Eye (tissue), 1 donor: Measurements from ENCODE around the gene FHL5.
"Not testable (repeated sequence)": the region's sequence is repeated elsewhere in the genome, so short reads cannot be mapped to it uniquely, and the experiment has no call there.

Experiments
- DNase-seq: peaks from one replicate; pipeline ENCODE4 v3.0.0-alpha.2; 2015

Gene FHL5

DNA sequence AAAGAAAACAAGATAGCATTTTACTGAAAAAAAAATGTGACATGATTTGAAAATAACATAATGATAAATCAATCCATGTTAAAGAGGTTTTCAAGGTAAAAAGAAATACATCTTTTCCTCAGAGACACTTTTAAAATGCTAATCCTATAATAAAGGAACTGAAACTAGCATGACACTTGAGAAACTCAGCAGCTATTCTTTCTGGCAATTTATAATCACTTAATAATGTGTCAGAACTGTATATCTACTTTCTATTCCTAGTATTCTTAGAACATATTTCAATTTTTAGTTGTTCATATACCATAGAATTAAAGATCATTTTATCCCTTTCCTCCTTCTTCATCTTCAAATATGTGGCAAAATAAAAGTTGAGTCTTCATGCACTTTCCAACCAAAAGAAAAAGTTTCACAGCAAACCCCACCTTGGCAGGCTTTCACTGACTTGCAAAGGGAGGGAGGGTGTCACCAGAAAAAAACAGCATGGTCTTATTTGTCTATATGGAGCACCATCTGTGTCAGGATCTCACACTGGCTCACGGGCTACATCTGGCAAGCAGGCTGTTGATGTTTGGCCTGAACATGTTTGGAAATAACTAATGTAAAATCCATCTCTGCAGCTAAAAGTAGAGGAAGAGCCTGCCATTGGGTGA lies 48.5 kb downstream of the FHL5 start:
- no peak for DNase-seq

DNA sequence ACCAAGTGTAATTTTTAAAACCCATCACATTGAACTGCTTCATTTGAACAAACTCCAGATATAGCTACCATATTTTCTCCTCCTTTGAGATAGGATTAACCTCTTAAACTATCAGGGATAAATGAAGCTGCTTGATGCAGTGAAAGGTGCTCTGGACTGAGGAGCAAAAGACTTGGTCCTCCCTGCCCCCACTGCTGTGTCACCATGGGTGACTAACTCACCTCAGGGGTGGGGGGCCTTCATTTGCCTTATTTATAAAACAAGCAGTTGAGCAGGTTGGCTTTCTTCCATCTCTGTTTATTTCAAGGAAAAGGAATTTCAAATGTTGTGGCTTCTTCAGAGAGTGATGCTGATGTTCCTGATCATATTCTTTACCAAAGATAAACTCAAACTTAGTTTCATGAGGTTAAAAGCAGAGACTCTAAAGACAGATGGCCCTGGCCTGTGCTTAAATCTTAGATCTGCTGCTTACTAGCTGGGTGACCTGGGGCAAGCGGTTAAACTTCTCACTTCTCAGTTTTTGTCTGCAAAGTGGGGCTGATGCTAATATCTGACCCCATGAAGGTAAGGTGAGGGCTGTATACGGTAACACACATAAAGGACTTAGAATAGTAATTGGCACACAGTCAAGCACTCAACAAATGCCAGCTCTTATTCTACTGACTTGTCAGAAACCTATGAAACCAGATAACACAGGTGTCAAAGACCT lies 50.5 kb downstream of the FHL5 start:
- DNase-seq, result no peak

DNA sequence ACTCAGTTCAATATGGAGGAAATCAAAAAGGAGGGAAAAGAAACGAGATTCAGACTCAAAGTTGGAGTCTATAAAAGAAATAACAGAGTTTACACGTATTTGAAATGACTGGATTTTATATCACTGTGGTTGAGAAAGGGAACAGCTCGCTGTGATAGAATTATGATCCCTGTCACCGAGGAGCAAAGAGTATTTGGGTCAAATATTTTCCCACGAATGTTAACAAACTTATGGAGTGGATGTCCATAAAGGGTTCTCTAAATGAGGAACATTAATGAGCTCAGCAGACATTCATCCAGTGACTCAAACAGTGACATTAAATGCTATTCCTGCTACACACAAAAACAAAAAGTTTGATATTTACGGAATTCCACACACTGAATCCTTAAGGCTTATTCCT lies 57.9 kb downstream of the FHL5 start:
- DNase-seq, result no peak

DNA sequence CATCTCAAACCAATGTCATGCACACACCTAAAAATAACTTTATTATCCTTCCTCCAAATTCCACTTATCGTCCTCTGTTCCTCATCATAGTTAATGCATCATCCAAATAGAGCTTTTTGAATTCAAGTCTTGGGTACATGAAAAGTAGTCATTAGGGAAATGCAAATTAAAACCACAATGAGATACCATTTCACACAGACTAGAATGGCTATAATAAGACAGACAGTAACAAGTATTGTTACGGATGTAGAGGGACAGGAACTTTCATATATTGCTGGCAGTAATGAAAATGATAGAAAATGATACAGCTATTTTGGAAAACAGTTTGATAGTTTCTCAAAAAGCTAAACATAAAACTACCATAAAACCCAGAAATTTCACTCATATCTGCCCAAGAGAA lies 59.1 kb downstream of the FHL5 start:
- DNase-seq, result no peak

DNA sequence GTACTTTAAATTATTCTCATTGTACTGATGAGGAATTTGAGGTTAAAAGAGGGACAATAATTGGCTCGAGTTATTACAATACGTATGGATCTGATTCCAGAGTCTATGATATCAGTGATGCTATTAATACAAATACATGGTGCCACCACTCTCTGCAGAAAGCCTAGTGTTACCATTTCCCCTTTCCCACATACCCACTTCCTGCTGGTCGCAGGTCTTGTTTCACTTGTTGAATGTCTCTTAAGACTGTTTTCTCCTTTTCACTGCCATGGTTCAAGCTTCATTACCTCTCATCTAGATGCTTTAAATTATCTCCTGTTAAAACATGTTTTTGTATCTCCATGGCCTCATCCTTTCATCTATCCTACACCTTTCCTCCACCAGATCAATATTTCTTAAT lies 62.0 kb downstream of the FHL5 start:
- no peak for DNase-seq

DNA sequence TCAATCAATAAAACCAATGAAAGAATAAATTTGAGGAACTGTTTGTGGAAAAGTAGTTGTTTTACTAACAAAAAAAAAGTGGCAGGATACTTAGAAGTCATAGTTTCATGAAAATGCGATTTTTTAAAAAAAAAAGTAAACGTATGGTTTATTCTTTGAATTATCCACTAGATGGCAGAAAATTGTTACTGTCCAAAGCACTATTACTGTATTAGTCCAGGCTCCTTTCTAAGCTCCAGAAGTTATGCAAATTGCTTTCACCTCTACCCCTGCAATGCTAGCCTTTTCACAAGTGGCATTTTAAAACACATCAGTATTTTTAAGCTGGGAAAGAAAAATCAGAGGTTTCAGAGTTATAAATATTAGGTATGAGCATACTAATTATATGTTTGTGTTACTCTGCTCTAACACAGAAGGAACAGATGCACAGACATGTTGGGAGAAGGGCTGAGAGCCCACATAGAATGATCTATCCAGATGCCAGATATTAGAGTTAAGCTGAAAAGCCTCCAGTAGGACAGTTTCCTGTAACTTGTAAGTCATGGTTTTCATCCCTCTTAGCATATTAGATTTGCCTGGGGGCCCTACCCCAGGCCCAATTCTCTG lies 63.9 kb downstream of the FHL5 start:
- peak; percentile 55 for DNase-seq

DNA sequence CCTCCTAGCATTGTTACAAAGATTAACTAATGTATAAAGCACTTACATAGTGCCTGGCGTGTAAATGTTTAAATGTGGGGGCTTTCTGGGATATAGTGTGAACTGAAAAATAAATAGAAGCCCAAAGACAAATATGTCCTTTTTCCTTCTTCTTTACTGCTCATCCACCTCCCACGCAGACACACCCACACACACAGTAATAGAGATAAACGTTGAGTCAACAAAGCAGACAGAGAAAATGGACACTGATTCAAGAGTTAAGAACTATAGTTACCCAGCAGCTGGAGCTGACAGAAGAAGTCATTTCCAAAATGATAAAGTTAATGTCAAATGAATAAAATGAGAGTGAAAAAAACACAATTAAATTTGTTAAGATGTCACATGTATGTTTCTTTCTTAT lies 68.3 kb downstream of the FHL5 start:
- no peak for DNase-seq

DNA sequence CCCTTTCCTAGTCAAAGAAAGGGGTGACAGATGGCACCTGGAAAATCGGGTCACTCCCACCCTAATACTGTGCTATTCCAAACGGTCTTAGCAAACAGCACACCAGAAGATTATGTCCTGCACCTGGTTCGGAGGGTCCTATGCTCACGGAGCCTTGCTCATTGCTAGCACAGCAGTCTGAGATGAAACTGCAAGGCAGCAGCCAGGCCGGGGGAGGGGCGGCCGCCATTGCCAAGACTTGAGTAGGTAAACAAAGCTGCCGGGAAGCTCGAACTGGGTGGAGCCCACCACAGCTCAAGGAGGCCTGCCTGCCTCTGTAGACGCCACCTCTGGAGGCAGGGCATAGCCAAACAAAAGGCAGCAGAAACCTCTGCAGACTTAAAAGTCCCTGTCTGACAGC lies 75.1 kb downstream of the FHL5 start:
- DNase-seq, result not testable (repeated sequence)

DNA sequence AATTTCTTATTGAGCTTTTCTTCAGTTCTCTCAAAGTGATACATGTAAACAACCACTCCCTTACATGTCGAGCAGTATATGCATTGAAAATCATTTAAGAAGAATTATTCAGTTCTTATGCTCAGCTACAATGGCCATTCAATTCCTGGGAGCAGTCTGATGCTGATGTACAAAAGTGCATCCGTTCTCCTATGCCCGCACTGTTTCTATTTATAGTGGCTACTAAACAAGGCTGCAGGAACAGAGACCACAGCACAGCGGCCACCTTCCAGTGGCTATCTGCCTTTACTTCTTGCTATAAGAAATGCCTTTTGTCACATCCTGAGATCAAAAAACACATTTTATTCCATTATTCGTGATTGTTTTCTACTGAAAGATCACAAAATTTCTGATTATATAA lies 82.2 kb downstream of the FHL5 start:
- no peak for DNase-seq

DNA sequence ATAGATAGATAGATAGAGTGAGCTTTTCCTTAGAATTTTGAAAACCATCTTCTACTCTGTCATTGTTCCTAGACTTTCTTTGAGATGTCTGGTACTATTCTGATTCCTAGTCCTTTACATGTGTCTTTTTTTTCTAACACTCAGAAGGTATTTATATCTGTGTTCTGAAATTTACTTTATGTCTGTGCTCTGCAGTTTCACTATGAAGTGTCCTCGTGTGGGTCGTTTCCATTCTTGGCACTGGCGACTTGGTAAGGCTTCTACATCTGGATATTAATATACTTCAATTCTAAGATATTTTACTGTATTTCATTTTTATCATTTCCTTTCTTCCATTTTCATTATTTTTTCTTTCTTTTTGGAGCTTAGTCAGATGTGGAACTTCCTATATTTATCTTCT lies 87.0 kb downstream of the FHL5 start:
- DNase-seq, result no peak

DNA sequence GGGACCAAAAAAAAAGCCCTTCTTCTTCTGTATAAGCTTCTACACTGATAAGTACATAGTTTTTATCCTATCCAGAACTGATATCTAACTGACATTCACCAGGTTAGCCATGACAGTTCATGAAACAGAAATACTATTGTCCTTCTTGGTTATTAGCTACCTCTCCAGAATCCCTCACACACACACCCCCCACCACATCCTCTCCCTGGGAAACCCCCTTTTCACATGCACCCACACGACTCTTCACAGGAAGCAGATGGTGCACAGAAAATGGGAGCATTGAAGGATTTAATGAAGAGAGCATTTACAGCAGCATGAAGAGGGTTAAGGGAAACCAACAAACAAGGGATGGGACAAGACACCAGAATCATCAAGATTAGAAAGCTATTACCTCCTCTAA lies 88.9 kb downstream of the FHL5 start:
- DNase-seq, result no peak

DNA sequence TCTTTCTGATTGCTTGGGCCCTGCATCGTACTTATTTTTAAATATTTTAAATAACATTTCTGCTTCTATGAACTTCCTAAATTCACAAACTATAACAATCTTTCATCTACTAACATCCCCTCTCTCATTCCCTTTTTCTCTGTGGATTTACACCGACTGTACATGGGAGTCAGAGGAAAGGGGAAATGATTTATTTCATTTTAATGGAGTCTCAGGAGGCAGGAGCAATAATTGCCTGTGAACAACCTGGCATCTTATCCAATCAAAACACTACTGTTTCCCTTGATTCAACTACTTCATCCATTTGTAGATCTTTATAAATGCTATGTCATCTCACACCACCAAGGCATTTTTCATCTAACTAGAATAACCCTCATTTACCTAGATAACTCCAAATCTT lies 89.6 kb downstream of the FHL5 start:
- DNase-seq, result no peak

DNA sequence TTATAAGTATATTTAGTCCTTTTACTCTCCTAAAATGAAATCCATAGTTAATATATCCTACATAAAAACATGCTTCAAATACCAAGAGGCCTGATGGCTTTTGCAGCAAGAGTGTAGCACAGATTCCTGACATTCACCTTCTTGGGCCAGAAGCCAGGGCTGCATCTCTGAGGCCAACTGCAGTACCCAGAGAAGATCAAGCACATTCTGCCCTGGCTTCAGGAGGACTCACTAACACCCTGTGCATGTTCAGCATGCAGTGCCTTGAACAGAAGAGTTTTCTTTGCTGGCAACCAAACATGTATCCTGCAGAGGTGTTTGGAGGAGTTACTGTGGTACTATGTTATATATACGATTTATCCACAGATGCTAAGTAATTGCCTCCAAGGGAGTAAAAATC lies 90.3 kb downstream of the FHL5 start:
- DNase-seq, result no peak

DNA sequence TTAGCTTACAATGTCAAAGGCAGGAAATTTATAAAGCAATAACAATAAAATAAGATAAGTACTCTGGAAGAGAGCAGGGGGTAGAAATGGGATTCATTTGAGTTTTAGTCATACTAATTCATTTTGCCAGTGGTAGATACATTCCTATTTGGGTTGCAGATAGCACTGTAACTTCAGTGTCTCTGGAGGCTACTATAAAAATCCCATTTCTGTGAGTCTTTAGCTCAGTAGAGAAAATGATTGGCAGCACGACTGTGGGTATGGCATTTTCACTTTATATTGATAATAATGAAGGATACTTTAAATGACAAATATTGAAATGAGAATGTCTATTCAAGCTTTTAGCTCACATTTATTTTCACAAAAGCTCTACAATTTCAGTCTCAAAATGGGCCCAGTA lies 93.6 kb downstream of the FHL5 start:
- DNase-seq, result no peak

DNA sequence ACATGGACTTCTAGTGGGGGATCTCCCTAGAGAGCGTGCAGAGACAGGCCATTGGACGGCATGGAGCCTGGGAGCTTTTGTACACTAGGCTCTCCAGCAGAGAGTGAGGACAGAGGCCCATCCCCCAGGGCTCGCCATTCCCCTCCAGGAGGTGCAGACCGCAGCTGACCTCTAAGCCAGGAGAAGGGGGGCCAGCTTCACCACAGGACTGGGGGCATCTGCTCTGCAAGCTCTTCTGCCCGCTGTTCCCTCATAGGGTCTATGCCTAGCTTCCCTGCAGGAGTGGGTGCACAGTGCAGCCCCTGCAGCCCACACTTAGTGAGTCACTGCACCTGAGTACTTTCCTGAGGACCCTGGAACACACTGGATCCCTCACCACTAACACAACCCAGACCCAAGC lies 94.4 kb downstream of the FHL5 start:
- no peak for DNase-seq

DNA sequence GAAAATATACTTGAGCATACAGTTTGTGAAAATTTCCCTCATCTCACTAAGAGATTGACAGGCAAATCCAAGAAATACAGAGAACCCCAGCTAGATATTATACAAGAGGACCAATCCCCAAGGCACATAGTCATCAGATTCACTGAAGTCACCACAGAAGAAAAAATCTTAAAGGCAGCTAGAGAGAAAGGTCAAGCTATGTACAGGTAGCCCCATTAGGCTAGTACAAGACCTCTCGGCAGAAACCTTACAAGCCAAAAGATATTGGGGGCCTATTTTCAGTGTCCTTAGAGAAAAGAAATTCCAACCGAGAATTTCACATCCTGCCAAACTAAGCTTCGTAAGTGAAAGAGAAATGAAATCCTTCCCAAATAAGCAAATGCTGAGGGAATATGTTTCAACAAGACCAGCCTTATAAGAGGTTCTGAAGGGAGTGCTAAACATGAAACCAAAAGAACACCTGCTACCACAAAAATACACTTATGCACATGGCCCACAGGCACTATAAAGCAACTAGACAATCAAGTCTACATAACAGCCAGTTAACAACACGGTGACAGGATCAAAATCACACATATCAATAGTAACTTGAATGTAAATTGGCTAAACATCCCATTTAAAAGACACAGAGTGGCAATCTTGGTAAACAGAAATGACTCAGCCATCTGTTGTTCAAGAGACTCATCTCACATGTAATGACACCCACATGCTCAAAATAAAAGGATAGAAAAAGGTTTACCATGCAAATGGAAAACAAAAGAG lies 96.3 kb downstream of the FHL5 start:
- DNase-seq, result no peak
